ENCODE results near the gene DDX6. TPM values are rescaled to one million over a fixed set of nuclear protein-coding genes. Genes with fewer than 3 reads are reported as not detected.

Gene DDX6
- total and polyA plus RNA-seq, 10 of the 15 experiments (the other 5 are each of a cell fraction or from before 2014, with no cell fraction given), result 6.6 to 119 (median 48.8) TPM

GRCh38 chr11:118804094-118804493, 13.1 kb upstream of the DDX6 start:
- ChIA-PET POLR2A (interaction anchor here (0.6 to 3.1 kb wide), 4 partner anchors 12 to 434 kb away, joined by 3 to 13 read pairs (median 6); partner anchors contain the start of gene DDX6), SMC1A (ENCODE audit: uncharacterized antibody, unreplicated experiment) (interaction anchor here (0.6 to 1.0 kb wide), 2 partner anchors 66 to 1401 kb away, joined by 3 read pairs; no protein-coding TSS in a partner anchor), RAD21 (ENCODE audit: unreplicated experiment) (interaction anchor here (0.6 to 1.2 kb wide), 2 partner anchors 11 to 31 kb away, joined by 3 read pairs; no protein-coding TSS in a partner anchor), CTCF (no interaction called here)
- Histone ChIP-seq H2AFZ (ENCODE audit: control insufficient read depth, low read depth, low read length) (no peak overlapping the region), H3K27ac (ENCODE audit: control insufficient read depth, insufficient read depth) (no peak overlapping the region), H4K20me1 (ENCODE audit: control insufficient read depth, insufficient read depth) (no peaks in the 10 kb centered on the region), H3K9ac (ENCODE audit: control insufficient read depth, insufficient read depth, low read length) (no peak overlapping the region), H3K36me3 (ENCODE audit: control insufficient read depth in 2 of 2, insufficient read depth in 2 of 2, low read length in 1 of 2) (no peaks in the 10 kb centered on the region), H3K4me2 (ENCODE audit: control insufficient read depth, insufficient read depth) (no peak overlapping the region), H3K4me3 (no peak overlapping the region), H3K9me3 (replicated peaks; ENCODE audit: control insufficient read depth, insufficient read depth, low read length) (no peaks in the 10 kb centered on the region), H3K4me1 (ENCODE audit: control insufficient read depth, insufficient read depth, low read length) (no peaks in the 10 kb centered on the region), H3K27me3 (replicated peaks in 1 of 2; ENCODE audit: control insufficient read depth in 2 of 2, insufficient read depth in 2 of 2, low read length in 1 of 2) (no peaks in the 10 kb centered on the region; a peak in 1 of 4 replicates), H3K79me2 (ENCODE audit: control insufficient read depth, insufficient read depth, low read length) (no peaks in the 10 kb centered on the region)
- 100% methylated on average over 3 of the region's 3 CpGs for WGBS (ENCODE audit: insufficient coverage, insufficient replicate concordance, low lambda C conversion rate, missing lambda C conversion rate)
- intact Hi-C loops (cut with micrococcal nuclease; ENCODE audit: unreplicated experiment), result no loop called here
- in situ Hi-C loops (cut with MboI), result no loop called here
- FAIRE-seq, result no peak
- TF ChIP-seq ZNF24 (IDR thresholded peaks at IDR 0.05) (no peak), RCOR1 (conservative IDR thresholded peaks at IDR 0.05; ENCODE audit: low read depth, low read length) (no peak), ESRRA (IDR thresholded peaks at IDR 0.05; ENCODE audit: low read length) (no peak), IKZF1 (conservative IDR thresholded peaks at IDR 0.05) (no peak), ZBTB40 (IDR thresholded peaks at IDR 0.05; ENCODE audit: borderline replicate concordance) (no peak), RBBP5 (conservative IDR thresholded peaks at IDR 0.05) (no peak), JUND (IDR thresholded peaks at IDR 0.05; ENCODE audit: low read depth, low read length) (no peak), YBX1 (IDR thresholded peaks at IDR 0.05) (no peak), NFYB (IDR thresholded peaks at IDR 0.05; ENCODE audit: insufficient read depth, low read depth, low read length) (no peak), ATF2 (IDR thresholded peaks at IDR 0.05; ENCODE audit: low read length) (no peak), SMARCA5 (IDR thresholded peaks at IDR 0.05) (no peak), HSF1 (IDR thresholded peaks at IDR 0.05; ENCODE audit: low read depth, low read length) (no peak), ELK1 (IDR thresholded peaks at IDR 0.05; ENCODE audit: low read depth, low read length) (no peak), ZZZ3 (IDR thresholded peaks at IDR 0.05; ENCODE audit: control insufficient read depth, insufficient read length, low read depth) (no peak), SREBF1 (IDR thresholded peaks at IDR 0.05; ENCODE audit: low read length) (no peak), ZNF274 (IDR thresholded peaks at IDR 0.05; ENCODE audit: insufficient read depth, insufficient read length) (no peak), BMI1 (IDR thresholded peaks at IDR 0.05; ENCODE audit: borderline replicate concordance) (no peak), ZNF622 (IDR thresholded peaks at IDR 0.05) (no peak)
- no peak for DNase-seq (ENCODE audit: low read depth, low spot score)
- no TSS peak for BruUV-seq (replicated peaks)
- no peak for ATAC-seq
